Measurements from ENCODE around the gene UGT8.
A peak's percentile ranks its signal among the peaks of the same experiment; 100 is the strongest.

Gene UGT8

GRCh38 chr4:114725066-114725465 is 126.5 kb downstream of the UGT8 start:
- no peaks in the 10 kb centered on the region for H3K36me3 ChIP-seq (ENCODE audit: control insufficient read depth in 1 of 2, insufficient read depth in 2 of 2, low read depth in 1 of 2, low read length in 2 of 2)
- no peak overlapping the region for H2BK5ac ChIP-seq (ENCODE audit: low read depth, low read length, poor library complexity, severe bottlenecking)
- no peaks in the 10 kb centered on the region for H3K27me3 ChIP-seq (ENCODE audit: control insufficient read depth in 1 of 2, insufficient read depth in 1 of 2, low read length in 2 of 2)
- no peak overlapping the region for H2BK12ac ChIP-seq (ENCODE audit: low read length in 2 of 2)
- no peak for DNase-seq
- no peak overlapping the region for H3K4me3 ChIP-seq (ENCODE audit: insufficient read depth in 1 of 2, low read depth in 1 of 2, low read length in 2 of 2)
- peaks cover 2% of the 10 kb centered on the region for H3K4me1 ChIP-seq (ENCODE audit: control insufficient read depth, insufficient read depth, low read depth, low read length)
- H4K8ac ChIP-seq (ENCODE audit: low read length) = no peak overlapping the region
- no peak overlapping the region for H3K9ac ChIP-seq (ENCODE audit: low read length)
- H3K27ac ChIP-seq (ENCODE audit: low read length, poor library complexity, severe bottlenecking) = no peak overlapping the region
- no peak overlapping the region for H3K14ac ChIP-seq (ENCODE audit: low read length in 2 of 2)
- no peaks in the 10 kb centered on the region for H3K79me1 ChIP-seq (replicated peaks; ENCODE audit: low read length, poor library complexity, severe bottlenecking)
- H3K9me3 ChIP-seq (ENCODE audit: control insufficient read depth, low read length) = no peaks in the 10 kb centered on the region
- no peak overlapping the region for H3K23ac ChIP-seq (ENCODE audit: low read length in 2 of 2)
- no peak overlapping the region for H2AK5ac ChIP-seq (ENCODE audit: low read length, severe bottlenecking)
- no peak overlapping the region for H3K18ac ChIP-seq (ENCODE audit: low read depth in 1 of 2, low read length in 2 of 2)
- 74% methylated on average over 5 of the region's 6 CpGs for WGBS
- H3K4me2 ChIP-seq (ENCODE audit: low read length, poor library complexity, severe bottlenecking) = no peak overlapping the region
- no peak overlapping the region for H3K4ac ChIP-seq (ENCODE audit: low read depth in 1 of 2, low read length in 2 of 2)
- no peak overlapping the region for H4K91ac ChIP-seq (ENCODE audit: low read length)
- H2BK15ac ChIP-seq (ENCODE audit: low read depth, poor library complexity, severe bottlenecking) = no peak overlapping the region
- H2AFZ ChIP-seq (ENCODE audit: low read depth, low read length) = no peak overlapping the region
- no peak overlapping the region for H2BK120ac ChIP-seq (ENCODE audit: low read depth, low read length)

- H3K18ac ChIP-seq (ENCODE audit: low read depth in 1 of 2, low read length in 2 of 2) = no peak overlapping the region
- H3K4ac ChIP-seq (ENCODE audit: low read depth in 1 of 2, low read length in 2 of 2) = no peak overlapping the region
- no peak overlapping the region for H3K27ac ChIP-seq (ENCODE audit: low read length, poor library complexity, severe bottlenecking)
- H3K36me3 ChIP-seq (ENCODE audit: control insufficient read depth in 1 of 2, insufficient read depth in 2 of 2, low read depth in 1 of 2, low read length in 2 of 2) = no peaks in the 10 kb centered on the region
- no peak overlapping the region for H2AFZ ChIP-seq (ENCODE audit: low read depth, low read length)
- H3K79me1 ChIP-seq (replicated peaks; ENCODE audit: low read length, poor library complexity, severe bottlenecking) = no peaks in the 10 kb centered on the region
- H3K4me3 ChIP-seq (ENCODE audit: insufficient read depth in 1 of 2, low read depth in 1 of 2, low read length in 2 of 2) = no peak overlapping the region
- no peak overlapping the region for H3K14ac ChIP-seq (ENCODE audit: low read length in 2 of 2)
- H2BK15ac ChIP-seq (ENCODE audit: low read depth, poor library complexity, severe bottlenecking) = no peak overlapping the region
- no peak overlapping the region for H3K4me2 ChIP-seq (ENCODE audit: low read length, poor library complexity, severe bottlenecking)
- H3K4me1 ChIP-seq (ENCODE audit: control insufficient read depth, insufficient read depth, low read depth, low read length) = peaks cover 2% of the 10 kb centered on the region
- H4K8ac ChIP-seq (ENCODE audit: low read length) = no peak overlapping the region
- H3K9me3 ChIP-seq (ENCODE audit: control insufficient read depth, low read length) = no peaks in the 10 kb centered on the region
- no peaks in the 10 kb centered on the region for H3K27me3 ChIP-seq (ENCODE audit: control insufficient read depth in 1 of 2, insufficient read depth in 1 of 2, low read length in 2 of 2)
- no peak overlapping the region for H4K91ac ChIP-seq (ENCODE audit: low read length)
- no peak overlapping the region for H3K9ac ChIP-seq (ENCODE audit: low read length)
- no peak overlapping the region for H2BK120ac ChIP-seq (ENCODE audit: low read depth, low read length)
- DNase-seq = no peak
- H2BK5ac ChIP-seq (ENCODE audit: low read depth, low read length, poor library complexity, severe bottlenecking) = no peak overlapping the region
- H3K23ac ChIP-seq (ENCODE audit: low read length in 2 of 2) = no peak overlapping the region
- H2AK5ac ChIP-seq (ENCODE audit: low read length, severe bottlenecking) = no peak overlapping the region
- WGBS = no CpG with 5 or more reads among the region's 1 CpG
- no peak overlapping the region for H2BK12ac ChIP-seq (ENCODE audit: low read length in 2 of 2)
Observed at GRCh38 chr4:114727461-114727860, 128.9 kb downstream of the UGT8 start.

Small RNA genes lying within 50 kb of the gene (small RNA-seq; reads per million reads assigned to genes)
- gene MIR577 (ENCODE audit: low read depth) = 2.9 reads per million, percentile 12 among the genes with 10 or more reads in this experiment

All from mesenchymal stem cell (in vitro differentiated cells and primary cell).